Stimulated activated CD4-positive, alpha-beta T cell treated with anti-CD3 and anti-CD28 coated beads, Interleukin-15, amount 100 ng/mL, for 24 hours (primary cell): ENCODE measurements around the gene SSBP2.
"Not testable (repeated sequence)": the region's sequence is repeated elsewhere in the genome, so short reads cannot be mapped to it uniquely, and the experiment has no call there.

Experiments used
- DNase-seq: peaks from one replicate; pipeline ENCODE4 v3.0.0-alpha.2; 2020

Gene SSBP2

GRCh38 chr5:81646469-81646995 lies 104.4 kb downstream of the SSBP2 start:
- no peak for DNase-seq

- no peak for DNase-seq
Measured at GRCh38 chr5:81642210-81642609, 108.7 kb downstream of the SSBP2 start.

- DNase-seq = no peak
Measured at GRCh38 chr5:81639556-81639955, 111.3 kb downstream of the SSBP2 start.

GRCh38 chr5:81638471-81638870 lies 112.4 kb downstream of the SSBP2 start:
- no peak for DNase-seq

- no peak for DNase-seq
Measured at GRCh38 chr5:81633891-81634290, 117.0 kb downstream of the SSBP2 start.

GRCh38 chr5:81633471-81633870 lies 117.4 kb downstream of the SSBP2 start:
- no peak for DNase-seq

GRCh38 chr5:81632679-81633078 lies 118.2 kb downstream of the SSBP2 start:
- no peak for DNase-seq

GRCh38 chr5:81631621-81632020 lies 119.3 kb downstream of the SSBP2 start:
- DNase-seq = no peak

- DNase-seq = peak; percentile 45
Measured at GRCh38 chr5:81631124-81631523, 119.8 kb downstream of the SSBP2 start.

- no peak for DNase-seq
Measured at GRCh38 chr5:81630684-81631083, 120.2 kb downstream of the SSBP2 start.

GRCh38 chr5:81629986-81630385 lies 120.9 kb downstream of the SSBP2 start:
- DNase-seq = no peak

- peak; percentile 21 for DNase-seq
Measured at GRCh38 chr5:81628061-81628460, 122.8 kb downstream of the SSBP2 start.

- DNase-seq = no peak
Measured at GRCh38 chr5:81626524-81626923, 124.4 kb downstream of the SSBP2 start.

GRCh38 chr5:81609810-81610375 lies 141.0 kb downstream of the SSBP2 start:
- DNase-seq = no peak

GRCh38 chr5:81608976-81609375 lies 141.9 kb downstream of the SSBP2 start:
- DNase-seq = no peak

- DNase-seq = no peak
Measured at GRCh38 chr5:81607693-81608092, 143.2 kb downstream of the SSBP2 start.

GRCh38 chr5:81606150-81606549 lies 144.7 kb downstream of the SSBP2 start:
- DNase-seq = no peak

GRCh38 chr5:81605299-81605698 lies 145.6 kb downstream of the SSBP2 start:
- no peak for DNase-seq

- no peak for DNase-seq
Measured at GRCh38 chr5:81604193-81604592, 146.7 kb downstream of the SSBP2 start.

GRCh38 chr5:81601919-81602318 lies 149.0 kb downstream of the SSBP2 start:
- DNase-seq = no peak

- not testable (repeated sequence) for DNase-seq
Measured at GRCh38 chr5:81592085-81592484, 158.8 kb downstream of the SSBP2 start.

- DNase-seq = no peak
Measured at GRCh38 chr5:81590498-81591384, 160.2 kb downstream of the SSBP2 start.

- no peak for DNase-seq
Measured at GRCh38 chr5:81579262-81579924, 171.5 kb downstream of the SSBP2 start.

- no peak for DNase-seq
Measured at GRCh38 chr5:81577091-81577490, 173.8 kb downstream of the SSBP2 start.
